Heart left ventricle (tissue), 16 donors: ENCODE measurements around the gene PSMB8. TPM values are rescaled to one million over a fixed set of nuclear protein-coding genes. Genes with fewer than 3 reads are reported as not detected.

Experiments used
- ATAC-seq, 4 donors: fragments of 200-7000 bp; cut with Tn5 transposase; one replicate each; pipeline ENCODE4 v1.9.1; 2020 to 2022; ENCODE audit warnings: moderate library complexity in 4 of 4, mild to moderate bottlenecking in 3 of 4, moderate number of reproducible peaks in 1 of 4
- DNase-seq, 5 donors: peaks; one replicate each; pipeline ENCODE4 v3.0.0-alpha.2; 2020
- H3K27ac ChIP-seq, 12 donors: fragments of 200-600 bp; sonication (generic) in 4 of 12; one replicate each; pipeline versions ENCODE4 v1.5.0 to v1.8.0; 2016 to 2022; ENCODE audit warnings: mild to moderate bottlenecking in 2 of 12
- H3K27me3 ChIP-seq, 9 donors: fragments of 200-600 bp; sonication (generic) in 2 of 9; one replicate each; pipeline versions ENCODE4 v1.5.1 to v1.8.0; 2016 to 2022; ENCODE audit warnings: mild to moderate bottlenecking in 3 of 9
- H3K36me3 ChIP-seq, 9 donors: fragments of 200-600 bp; sonication (generic) in 2 of 9; one replicate each; pipeline versions ENCODE4 v1.5.0 to v1.8.0; 2018 to 2022; ENCODE audit warnings: mild to moderate bottlenecking in 2 of 9
- H3K4me1 ChIP-seq, 12 donors: fragments of 200-600 bp; sonication (generic) in 4 of 12; one replicate each; pipeline versions ENCODE4 v1.5.0 to v1.8.0; 2016 to 2022; ENCODE audit warnings: mild to moderate bottlenecking in 3 of 12
- H3K4me3 ChIP-seq, 12 donors: fragments of 200-600 bp; sonication (generic) in 4 of 12; one replicate each; pipeline versions ENCODE4 v1.5.0 to v1.8.0; 2017 to 2022; ENCODE audit warnings: mild to moderate bottlenecking in 9 of 12, moderate library complexity in 4 of 12
- H3K9me3 ChIP-seq, 12 donors: fragments of 200-600 bp; sonication (generic) in 4 of 12; one replicate each; pipeline versions ENCODE4 v1.5.0 to v1.8.0; 2016 to 2022; ENCODE audit warnings: mild to moderate bottlenecking in 1 of 12
- POLR2A ChIP-seq, 2 donors: fragments of 450-650 bp; IDR thresholded peaks; one replicate each; pipeline ENCODE4 v1.6.1; 2017; ENCODE audit warnings: antibody characterized with exemption in 2 of 2, mild to moderate bottlenecking in 2 of 2, moderate library complexity in 2 of 2
- WGBS, 4 donors: extraction: QIAGEN DNeasy Blood & Tissue Kit in 2 of 4; methylation state at CpG; one replicate each; pipeline versions ENCODE4 v1.1.5 to v1.1.7; 2013 to 2018; 5-methylcytosine and 5-hydroxymethylcytosine counted together
- intact Hi-C, 10 donors: fragments of 100-400 bp; cut with DNase I; formaldehyde crosslinking; loops; one replicate each; pipeline versions ENCODE4 v1.11.1 to v1.14.2; 2022
- polyA plus RNA-seq, 2 donors: library from polyadenylated mRNA; stranded (reverse); fragments of 200-250 nt; gene quantifications; one replicate each; pipeline ENCODE4 v1.2.3, GENCODE V29; 2013
- total RNA-seq, 9 donors: library from RNA; depleted of rRNA in 2 of 9; stranded (reverse); fragments of >200 nt in 2 of 9; fragmentation: NEBNext Ultra II Directional in 3 of 9; extraction: Animal tissue kit (Norgen Biotek cat#: 25700) in 3 of 9; gene quantifications; one replicate each; pipeline versions ENCODE4 v1.1.0 to v1.2.4, GENCODE V29; 2016 to 2023
- TF ChIP-seq, protein P1 (sequence below), 12 donors: fragments of 200-600 bp; sonication (generic) in 4 of 12; IDR thresholded peaks; one replicate each; pipeline versions ENCODE4 v1.5.0 to v1.8.0; 2018 to 2022; ENCODE audit warnings: antibody characterized with exemption in 12 of 12, mild to moderate bottlenecking in 5 of 12
- donor health status: ischemic (EF 13 %, LVEDD 7.1; RV severe dilation, severe dysfunction).
- donor health status: healthy with polysubstance abuse.
- donor health status: DM: no; HTN: yes; CAD: no.
- donor health status: DM: no; HTN: no; CAD: no.
- donor health status: ischemic (EF 25% LVEDD 6.9; RV normal size, moderate dysfunction).
- donor health status: ischemic (EF 25% LVEDD 5.7; RV mildly dilated, moderate dysfunction).
- donor health status: healthy.
- donor health status: DM: yes; HTN: yes; CAD: no.
- donor health status: ischemic (EF 35%, LVEDD 5.7; RV mildly dilated, moderate dysfunction).
- donor health status: nonischemic (EF 11% LVEDD 7.7; RV severe dilation, severe dysfunction).
- donor health status: DM: yes; HTN: yes; CAD: no.
- donor health status: PGD.
- donor health status: ischemic (EF 29% LVEDD 5.4; RV normal size, mild dysfunction).
- donor health status: nonischemic (EF 23%, LVEDD 6.1; RV moderate dilation, normal function).

PSMB8 gene
- total and polyA plus RNA-seq, 11 donors = 11.1 to 115 (median 17.6) TPM

DNA sequence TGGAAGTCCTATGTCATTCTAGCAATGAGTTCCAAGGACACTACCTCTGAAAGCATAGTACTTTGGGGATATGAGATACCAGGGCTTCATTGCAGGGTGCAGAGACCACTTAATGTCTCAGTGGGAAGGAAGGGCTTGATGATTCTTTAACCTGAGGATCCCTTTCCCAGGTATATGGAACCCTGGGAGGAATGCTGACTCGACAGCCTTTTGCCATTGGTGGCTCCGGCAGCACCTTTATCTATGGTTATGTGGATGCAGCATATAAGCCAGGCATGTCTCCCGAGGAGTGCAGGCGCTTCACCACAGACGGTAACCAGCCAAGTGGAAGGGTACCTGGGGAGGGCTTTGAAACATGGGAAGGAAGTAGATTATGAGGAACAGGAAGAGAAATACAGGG is 14.3 kb upstream of the PSMB8 start:
- WGBS, 4 donors = 81 to 89% (median 84%) methylated on average over 5 of the region's 5 CpGs
- intact Hi-C loops = no loop called here
- no peaks in the 10 kb centered on the region for H3K27me3 ChIP-seq

DNA sequence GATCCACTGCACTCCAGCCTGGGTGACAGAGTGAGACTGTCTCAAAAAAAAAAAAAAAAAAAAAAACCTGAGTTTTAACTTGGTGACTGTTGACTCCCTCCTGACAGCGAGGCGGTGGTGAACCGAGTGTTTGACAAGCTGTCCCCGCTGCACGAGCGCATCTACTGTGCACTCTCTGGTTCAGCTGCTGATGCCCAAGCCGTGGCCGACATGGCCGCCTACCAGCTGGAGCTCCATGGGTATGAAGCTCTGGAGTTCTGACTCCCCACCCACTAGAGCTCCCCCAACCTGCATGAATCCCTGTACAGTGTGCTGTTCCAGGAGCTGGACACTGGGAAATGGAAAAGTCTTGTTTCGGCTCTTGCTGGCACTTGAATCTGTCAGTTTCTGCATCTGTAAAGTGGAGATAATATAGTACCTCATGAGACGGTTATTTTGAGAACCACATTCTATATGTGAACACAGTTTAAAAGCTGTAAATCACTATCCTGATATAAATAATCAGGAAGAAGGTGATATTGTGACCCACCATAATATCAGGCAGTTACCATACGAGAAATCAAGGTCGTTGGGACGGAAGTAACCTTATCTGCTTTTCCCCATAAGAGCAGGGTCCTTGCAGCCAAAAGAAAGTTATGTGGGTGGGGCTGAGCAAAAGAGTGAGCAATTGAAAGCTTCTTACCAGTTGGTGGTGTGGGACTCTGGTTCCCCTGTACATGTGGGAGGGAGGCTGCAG is 13.5 kb upstream of the PSMB8 start:
- Histone ChIP-seq H3K9me3 (no peaks in the 10 kb centered on the region), H3K4me1 (peaks cover 0 to 54% (median 11%) of the 10 kb centered on the region in 12 donors), H3K36me3 (peaks cover 0 to 55% (median 40%) of the 10 kb centered on the region in 9 donors), H3K27ac (no peak overlapping the region), H3K27me3 (no peaks in the 10 kb centered on the region), H3K4me3 (no peak overlapping the region)
- DNase-seq = no peak
- 73 to 82% (median 77%) methylated on average over 14 of the region's 14 CpGs for WGBS, 4 donors
- intact Hi-C loops = no loop called here
- no peak for ATAC-seq
- no peak for TF ChIP-seq POLR2A (IDR thresholded peaks at IDR 0.05)
- TF ChIP-seq, protein P1, sequence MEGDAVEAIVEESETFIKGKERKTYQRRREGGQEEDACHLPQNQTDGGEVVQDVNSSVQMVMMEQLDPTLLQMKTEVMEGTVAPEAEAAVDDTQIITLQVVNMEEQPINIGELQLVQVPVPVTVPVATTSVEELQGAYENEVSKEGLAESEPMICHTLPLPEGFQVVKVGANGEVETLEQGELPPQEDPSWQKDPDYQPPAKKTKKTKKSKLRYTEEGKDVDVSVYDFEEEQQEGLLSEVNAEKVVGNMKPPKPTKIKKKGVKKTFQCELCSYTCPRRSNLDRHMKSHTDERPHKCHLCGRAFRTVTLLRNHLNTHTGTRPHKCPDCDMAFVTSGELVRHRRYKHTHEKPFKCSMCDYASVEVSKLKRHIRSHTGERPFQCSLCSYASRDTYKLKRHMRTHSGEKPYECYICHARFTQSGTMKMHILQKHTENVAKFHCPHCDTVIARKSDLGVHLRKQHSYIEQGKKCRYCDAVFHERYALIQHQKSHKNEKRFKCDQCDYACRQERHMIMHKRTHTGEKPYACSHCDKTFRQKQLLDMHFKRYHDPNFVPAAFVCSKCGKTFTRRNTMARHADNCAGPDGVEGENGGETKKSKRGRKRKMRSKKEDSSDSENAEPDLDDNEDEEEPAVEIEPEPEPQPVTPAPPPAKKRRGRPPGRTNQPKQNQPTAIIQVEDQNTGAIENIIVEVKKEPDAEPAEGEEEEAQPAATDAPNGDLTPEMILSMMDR (IDR thresholded peaks at IDR 0.05) = no peak

More for the DNA sequence above, 14.3 kb upstream of the PSMB8 start:
- H3K9me3 ChIP-seq = no peaks in the 10 kb centered on the region
- no peak overlapping the region for H3K27ac ChIP-seq
- no peak for TF ChIP-seq POLR2A (IDR thresholded peaks at IDR 0.05)
- TF ChIP-seq, protein P1 (IDR thresholded peaks at IDR 0.05) = no peak
- no peak for DNase-seq
- H3K4me1 ChIP-seq = peaks cover 0 to 52% (median 10%) of the 10 kb centered on the region in 12 donors
- no peak overlapping the region for H3K4me3 ChIP-seq
- peaks cover 0 to 55% (median 40%) of the 10 kb centered on the region in 9 donors for H3K36me3 ChIP-seq
- no peak for ATAC-seq

DNA sequence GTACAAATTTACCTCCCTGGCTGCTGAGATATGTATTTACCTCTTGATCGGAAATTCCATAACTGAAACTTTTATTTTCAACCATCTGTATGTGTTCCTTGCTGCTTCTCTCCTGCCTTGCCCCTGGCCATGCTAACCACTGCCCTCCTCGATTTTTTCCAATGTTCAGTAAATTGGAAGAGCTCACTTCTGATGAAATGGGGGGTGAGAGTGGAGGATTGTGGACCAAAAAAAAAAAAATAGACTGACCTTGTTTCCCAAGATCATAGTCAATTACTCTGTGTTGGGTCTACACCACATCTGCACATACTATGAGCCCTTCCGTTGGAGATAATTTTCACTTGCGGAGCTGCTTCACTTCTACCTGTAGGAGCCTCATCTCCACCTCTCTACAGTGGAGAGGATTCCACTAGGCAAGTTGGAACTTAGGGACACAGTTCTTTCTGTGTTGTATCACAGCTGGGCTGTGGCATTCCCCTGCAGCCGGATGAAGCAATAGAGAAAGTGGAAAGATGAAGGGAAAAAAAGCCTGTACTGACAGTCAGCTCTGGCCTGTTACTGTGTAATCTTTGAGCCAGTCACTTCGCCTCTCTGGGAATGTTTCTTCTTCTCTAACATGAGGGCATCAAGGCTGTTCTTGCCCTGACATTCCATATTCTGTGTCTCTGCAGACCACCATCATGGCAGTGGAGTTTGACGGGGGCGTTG is 11.8 kb upstream of the PSMB8 start:
- Histone ChIP-seq H3K27ac (peak overlapping the region in 11 of 12 donors; percentile 90 to 100 (median 99)), H3K36me3 (peaks cover 0 to 65% (median 50%) of the 10 kb centered on the region in 9 donors), H3K4me1 (peaks cover 0 to 63% (median 24%) of the 10 kb centered on the region in 12 donors), H3K27me3 (no peaks in the 10 kb centered on the region), H3K9me3 (no peaks in the 10 kb centered on the region), H3K4me3 (peak overlapping the region in 9 of 12 donors; percentile 69 to 99 (median 89))
- TF ChIP-seq, protein P1 (IDR thresholded peaks at IDR 0.05) = no peak
- no peak for TF ChIP-seq POLR2A (IDR thresholded peaks at IDR 0.05)
- ATAC-seq = no peak
- intact Hi-C loops = loop anchor here in 3 of 10 donors (2.0 kb wide), 1 partner anchor 17 kb away; the partner anchor contains the start of gene TAP2 (in 3 of the 3)
- 77 to 89% (median 80%) methylated on average over 8 of the region's 8 CpGs for WGBS, 4 donors
- no peak for DNase-seq
